IMR-90 (cell line): ENCODE results near the gene SMO. TPM values are rescaled to one million over a fixed set of nuclear protein-coding genes. Genes with fewer than 3 reads are reported as not detected.

ENCODE experiments used
- ATAC-seq: fragments of 200-7000 bp; cut with Tn5 transposase; 2 replicates; pipeline ENCODE4 v1.9.1; 2020; ENCODE audit warnings: low read depth, mild to moderate bottlenecking, moderate library complexity
- BruUV-seq: library from RNA; stranded (reverse); fragments of 400-500 nt; replicated peaks from 2 replicates; lab custom pipeline; 2021; lab: Mats Ljungman, UMichigan
- CTCF ChIA-PET: fragments of 300-600 bp; formaldehyde crosslinking; extraction: SDS; loops from one replicate; lab custom pipeline; 2021; ENCODE audit warnings: antibody characterized with exemption; lab: Yijun Ruan, JAX
- POLR2A ChIA-PET: fragments of 300-600 bp; sonication (Branson Sonifier 250); formaldehyde crosslinking; loops from one replicate; lab custom pipeline; 2022; ENCODE audit warnings: antibody characterized with exemption; ENCODE audit not compliant: unreplicated experiment; lab: Charles Lee
- DNase-seq: peaks from one replicate; pipeline ENCODE4 v3.0.0; 2013
- H2AFZ ChIP-seq: replicated peaks from 2 replicates; pipeline ENCODE3; 2013; ENCODE audit warnings: low read length, mild to moderate bottlenecking; ENCODE audit not compliant: poor library complexity
- H2AK5ac ChIP-seq: 2 replicates; pipeline ENCODE4 v1.6.1; 2013; ENCODE audit warnings: low read depth, low read length, inconsistent platforms
- H2AK9ac ChIP-seq: replicated peaks from 2 replicates; pipeline ENCODE3; 2013; ENCODE audit warnings: mild to moderate bottlenecking, low read depth, low read length, moderate library complexity; ENCODE audit not compliant: poor library complexity
- H2BK120ac ChIP-seq: 2 replicates; pipeline ENCODE4 v1.6.1; 2013; ENCODE audit warnings: low read depth, low read length, inconsistent platforms
- H2BK15ac ChIP-seq: 3 replicates; pipeline ENCODE4 v1.6.1; 2013; ENCODE audit warnings: low read depth, low read length, inconsistent platforms
- H2BK20ac ChIP-seq: 2 replicates; pipeline ENCODE4 v1.6.1; 2013; ENCODE audit warnings: low read depth, mild to moderate bottlenecking, inconsistent platforms, low read length, moderate library complexity
- H2BK5ac ChIP-seq: 2 replicates; pipeline ENCODE4 v1.6.1; 2013; ENCODE audit warnings: mild to moderate bottlenecking, low read depth, low read length, inconsistent platforms; ENCODE audit not compliant: poor library complexity, severe bottlenecking
- H3K14ac ChIP-seq: replicated peaks from 2 replicates; pipeline ENCODE4 v1.6.1; 2013; ENCODE audit warnings: low read depth, low read length, inconsistent platforms
- H3K18ac ChIP-seq: 2 replicates; pipeline ENCODE4 v1.6.1; 2013; ENCODE audit warnings: low read depth, low read length, control low read depth
- H3K23ac ChIP-seq: 2 replicates; pipeline ENCODE4 v1.6.1; 2013; ENCODE audit warnings: low read depth, low read length, inconsistent platforms
- H3K27ac ChIP-seq: 2 replicates; pipeline ENCODE4 v1.5.1; 2013; ENCODE audit warnings: mild to moderate bottlenecking, control low read depth, low read length; ENCODE audit not compliant: insufficient read depth
- H3K27me3 ChIP-seq: 2 replicates; pipeline ENCODE4 v1.6.1; 2013; ENCODE audit warnings: low read length; ENCODE audit not compliant: control insufficient read depth, insufficient read depth
- H3K36me3 ChIP-seq: 2 replicates; pipeline ENCODE4 v1.6.1; 2013; ENCODE audit warnings: low read length, mixed read lengths; ENCODE audit not compliant: control insufficient read depth, insufficient read depth
- H3K4ac ChIP-seq: 2 replicates; pipeline ENCODE4 v1.6.1; 2013; ENCODE audit warnings: low read depth, low read length, inconsistent platforms
- H3K4me1 ChIP-seq: 2 replicates; pipeline ENCODE4 v1.6.1; 2013; ENCODE audit warnings: low read length, mixed read lengths; ENCODE audit not compliant: control insufficient read depth, insufficient read depth
- H3K4me2 ChIP-seq: 2 replicates; pipeline ENCODE4 v1.6.1; 2013; ENCODE audit warnings: low read depth, mild to moderate bottlenecking, control low read depth, low read length, moderate library complexity
- H3K4me3 ChIP-seq: 2 replicates; pipeline ENCODE4 v1.5.1; 2013; ENCODE audit warnings: low read depth, mild to moderate bottlenecking, control low read depth, low read length, moderate library complexity; ENCODE audit not compliant: insufficient read depth
- H3K56ac ChIP-seq: 2 replicates; pipeline ENCODE4 v1.6.1; 2013; ENCODE audit warnings: low read length, inconsistent platforms; ENCODE audit not compliant: insufficient read depth; ENCODE audit errors: extremely low read depth
- H3K79me1 ChIP-seq, 2 experiments: 2 replicates each; pipeline ENCODE4 v1.6.1; 2013; ENCODE audit warnings: low read length in 2 of 2, inconsistent platforms in 1 of 2, low read depth in 1 of 2
- H3K9ac ChIP-seq: 2 replicates; pipeline ENCODE4 v1.6.1; 2013; ENCODE audit warnings: low read depth, low read length, control low read depth
- H3K9me1 ChIP-seq: 2 replicates; pipeline ENCODE4 v1.6.1; 2013; ENCODE audit warnings: low read length, inconsistent platforms; ENCODE audit not compliant: insufficient read depth
- H3K9me3 ChIP-seq: 2 replicates; pipeline ENCODE4 v1.6.1; 2013; ENCODE audit warnings: low read length; ENCODE audit not compliant: control insufficient read depth, insufficient read depth
- H4K20me1 ChIP-seq: 2 replicates; pipeline ENCODE4 v1.6.1; 2013; ENCODE audit warnings: low read length, inconsistent platforms; ENCODE audit not compliant: insufficient read depth
- H4K5ac ChIP-seq: 2 replicates; pipeline ENCODE4 v1.6.1; 2013; ENCODE audit warnings: mild to moderate bottlenecking, low read depth, low read length, control low read depth
- H4K8ac ChIP-seq, 2 experiments: 2 replicates each; pipeline ENCODE4 v1.6.1; 2013; ENCODE audit warnings: low read depth in 2 of 2, low read length in 2 of 2, control low read depth in 1 of 2, inconsistent platforms in 1 of 2
- H4K91ac ChIP-seq: 2 replicates; pipeline ENCODE4 v1.6.1; 2013; ENCODE audit warnings: low read depth, low read length, inconsistent platforms; ENCODE audit not compliant: insufficient read depth
- CHD1 ChIP-seq: IDR thresholded peaks from 2 replicates; pipeline ENCODE4 v1.6.1; 2012; ENCODE audit warnings: low read depth, low read length, improper control_type of control experiment
- FOS ChIP-seq: fragments of 150-350 bp; IDR thresholded peaks from 2 replicates; pipeline ENCODE4 v1.6.1; 2016; ENCODE audit warnings: low read depth, low read length
- MAZ ChIP-seq: IDR thresholded peaks from 2 replicates; pipeline ENCODE4 v1.6.1; 2012; ENCODE audit warnings: low read depth, mild to moderate bottlenecking, low read length, improper control_type of control experiment, moderate library complexity, borderline replicate concordance
- RFX5 ChIP-seq: IDR thresholded peaks from 2 replicates; pipeline ENCODE4 v1.8.0; 2012; ENCODE audit warnings: low read depth, mild to moderate bottlenecking, low read length, moderate library complexity
- SMC3 ChIP-seq: fragments of 150-350 bp; IDR thresholded peaks from 2 replicates; pipeline ENCODE4 v1.6.1; 2016; ENCODE audit warnings: low read depth, mild to moderate bottlenecking, antibody characterized with exemption, low read length, moderate library complexity
- WGBS, 2 experiments: methylation state at CpG; one replicate each; pipeline versions ENCODE4 v1.1.5 to v1.1.7; 2013; ENCODE audit warnings: missing lambda C conversion rate in 2 of 2; ENCODE audit not compliant: insufficient read length in 1 of 2; ENCODE audit errors: extremely low coverage in 2 of 2; 5-methylcytosine and 5-hydroxymethylcytosine counted together
- dilution Hi-C: fragments of 300-500 bp; cut with HindIII; formaldehyde crosslinking; loops from one replicate; pipeline ENCODE4 v1.14.3; 2018; ENCODE audit warnings: low sequenced_read_pairs; ENCODE audit not compliant: unreplicated experiment
- in situ Hi-C: fragments of 300-500 bp; cut with MboI; formaldehyde crosslinking; loops from 3 replicates; pipeline ENCODE4 v1.14.3; 2019; ENCODE audit warnings: low sequenced_read_pairs, inconsistent platforms, mixed read lengths
- intact Hi-C: fragments of 100-400 bp; cut with micrococcal nuclease; formaldehyde crosslinking; loops from 2 replicates; pipeline ENCODE4 v1.10.0; 2022
- polyA plus RNA-seq, 3 experiments: library from polyadenylated mRNA; depleted of rRNA; stranded (reverse); fragments of >200 nt; gene quantifications; 2 replicates each; pipeline ENCODE4 v1.2.3, GENCODE V29; 2012; ENCODE audit warnings: low replicate concordance in 1 of 3
- total RNA-seq: library from RNA; depleted of rRNA; stranded (reverse); fragments of >200 nt; gene quantifications from 2 replicates; pipeline ENCODE4 v1.2.3, GENCODE V29; 2012
- TF ChIP-seq, protein P1 (sequence below): conservative IDR thresholded peaks from 2 replicates; pipeline ENCODE4 v1.5.1; 2012; ENCODE audit warnings: mild to moderate bottlenecking, low read depth, low read length, improper control_type of control experiment
- TF ChIP-seq, protein P2 (sequence below): fragments of 150-350 bp; IDR thresholded peaks from 2 replicates; pipeline ENCODE4 v1.6.1; 2017; ENCODE audit warnings: mild to moderate bottlenecking, antibody characterized with exemption, low read length, low read depth

The SMO gene
- total and polyA plus RNA-seq, 2 of the 4 experiments (the other 2 are of a cell fraction), result 18.5 to 24.7 TPM

DNA sequence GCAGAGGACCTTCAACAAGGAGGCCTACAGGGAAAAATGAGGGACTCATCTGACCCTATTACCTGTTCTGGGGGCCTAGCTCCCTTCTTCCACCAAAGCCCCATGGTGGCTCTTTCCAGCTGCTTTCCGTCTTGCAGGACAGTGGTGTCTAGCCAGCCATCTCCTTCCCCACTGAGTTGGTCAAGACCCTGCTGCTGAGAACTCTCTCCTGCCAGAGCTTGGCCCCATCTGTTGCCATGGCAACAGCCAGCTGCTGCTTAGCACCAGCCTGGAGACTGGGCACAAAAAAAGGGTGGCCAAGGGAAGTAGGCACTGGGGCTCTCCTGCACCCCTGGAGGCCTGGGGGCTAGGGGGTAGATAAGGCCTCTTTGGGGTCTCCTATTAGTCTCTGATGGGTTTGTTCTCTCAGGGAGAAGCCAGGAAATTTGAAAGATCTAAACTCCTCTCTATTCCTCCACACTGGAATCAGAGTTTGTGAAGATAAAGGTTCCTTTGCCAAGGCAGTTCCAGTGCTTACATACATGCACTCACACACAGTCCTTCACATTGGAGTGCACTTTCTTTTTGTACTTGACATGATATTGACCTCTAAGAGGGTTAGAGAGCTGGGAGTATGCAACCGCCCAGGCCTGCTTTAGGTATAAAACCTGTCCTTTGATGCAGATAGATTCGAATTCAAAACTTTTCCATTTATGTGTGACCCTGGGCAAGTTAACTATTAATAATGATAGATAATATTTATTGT is 28.1 kb upstream of the SMO start:
- H4K91ac ChIP-seq, result no peak overlapping the region
- ChIA-PET POLR2A (no interaction called here), CTCF (interaction anchor here (0.6 to 1.1 kb wide), 2 partner anchors 22 to 50 kb away, joined by 3 read pairs; no protein-coding TSS in a partner anchor)
- H2BK5ac ChIP-seq, result no peak overlapping the region
- H3K4me2 ChIP-seq, result no peak overlapping the region
- H2AFZ ChIP-seq, result no peak overlapping the region
- H3K79me1 ChIP-seq, result no peaks in the 10 kb centered on the region
- H3K14ac ChIP-seq, result no peak overlapping the region
- no peak overlapping the region for H4K8ac ChIP-seq
- H3K9me3 ChIP-seq, result peaks cover 4% of the 10 kb centered on the region; the same call in 1 of the 2 replicates
- no peak overlapping the region for H3K56ac ChIP-seq
- no peak for TF ChIP-seq CHD1
- TF ChIP-seq, protein P1, sequence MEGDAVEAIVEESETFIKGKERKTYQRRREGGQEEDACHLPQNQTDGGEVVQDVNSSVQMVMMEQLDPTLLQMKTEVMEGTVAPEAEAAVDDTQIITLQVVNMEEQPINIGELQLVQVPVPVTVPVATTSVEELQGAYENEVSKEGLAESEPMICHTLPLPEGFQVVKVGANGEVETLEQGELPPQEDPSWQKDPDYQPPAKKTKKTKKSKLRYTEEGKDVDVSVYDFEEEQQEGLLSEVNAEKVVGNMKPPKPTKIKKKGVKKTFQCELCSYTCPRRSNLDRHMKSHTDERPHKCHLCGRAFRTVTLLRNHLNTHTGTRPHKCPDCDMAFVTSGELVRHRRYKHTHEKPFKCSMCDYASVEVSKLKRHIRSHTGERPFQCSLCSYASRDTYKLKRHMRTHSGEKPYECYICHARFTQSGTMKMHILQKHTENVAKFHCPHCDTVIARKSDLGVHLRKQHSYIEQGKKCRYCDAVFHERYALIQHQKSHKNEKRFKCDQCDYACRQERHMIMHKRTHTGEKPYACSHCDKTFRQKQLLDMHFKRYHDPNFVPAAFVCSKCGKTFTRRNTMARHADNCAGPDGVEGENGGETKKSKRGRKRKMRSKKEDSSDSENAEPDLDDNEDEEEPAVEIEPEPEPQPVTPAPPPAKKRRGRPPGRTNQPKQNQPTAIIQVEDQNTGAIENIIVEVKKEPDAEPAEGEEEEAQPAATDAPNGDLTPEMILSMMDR, result no peak
- no peak for TF ChIP-seq FOS
- TF ChIP-seq, protein P2, sequence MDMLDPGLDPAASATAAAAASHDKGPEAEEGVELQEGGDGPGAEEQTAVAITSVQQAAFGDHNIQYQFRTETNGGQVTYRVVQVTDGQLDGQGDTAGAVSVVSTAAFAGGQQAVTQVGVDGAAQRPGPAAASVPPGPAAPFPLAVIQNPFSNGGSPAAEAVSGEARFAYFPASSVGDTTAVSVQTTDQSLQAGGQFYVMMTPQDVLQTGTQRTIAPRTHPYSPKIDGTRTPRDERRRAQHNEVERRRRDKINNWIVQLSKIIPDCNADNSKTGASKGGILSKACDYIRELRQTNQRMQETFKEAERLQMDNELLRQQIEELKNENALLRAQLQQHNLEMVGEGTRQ, result no peak
- no peak for TF ChIP-seq SMC3
- TF ChIP-seq RFX5, result no peak
- no peak for TF ChIP-seq MAZ
- no peak overlapping the region for H3K9ac ChIP-seq
- DNase-seq, result no peak
- peaks cover 53% of the 10 kb centered on the region for H3K27me3 ChIP-seq
- H4K20me1 ChIP-seq, result no peaks in the 10 kb centered on the region; the same call in 1 of the 2 replicates
- no TSS peak for BruUV-seq
- H3K4me1 ChIP-seq, result no peaks in the 10 kb centered on the region
- no peak overlapping the region for H3K18ac ChIP-seq
- H3K4me3 ChIP-seq, result no peak overlapping the region
- H2BK15ac ChIP-seq, result no peak overlapping the region
- H3K23ac ChIP-seq, result no peak overlapping the region
- intact Hi-C loops, result no loop called here
- H3K27ac ChIP-seq, result no peak overlapping the region
- no peak overlapping the region for H2AK5ac ChIP-seq
- no peak overlapping the region for H2AK9ac ChIP-seq
- H2BK20ac ChIP-seq, result no peak overlapping the region
- no peaks in the 10 kb centered on the region for H3K36me3 ChIP-seq
- H2BK120ac ChIP-seq, result no peak overlapping the region
- no peak overlapping the region for H3K4ac ChIP-seq
- dilution Hi-C loops, result no loop called here
- in situ Hi-C loops, result no loop called here
- ATAC-seq, result no peak
- 71% methylated on average over 1 of the region's 3 CpGs; no CpG with 5 or more reads in 1 of the 2 experiments for WGBS, 2 experiments
- H3K9me1 ChIP-seq, result no peaks in the 10 kb centered on the region
- H4K5ac ChIP-seq, result no peak overlapping the region
